Breast epithelium (tissue), 3 donors: ENCODE data around the gene ETV3L.

Source experiments
- CTCF ChIP-seq, 3 donors: fragments of 450-650 bp; IDR thresholded peaks; one replicate each; pipeline ENCODE4 v1.5.1; 2016 to 2017; ENCODE audit warnings: antibody characterized with exemption in 3 of 3, mild to moderate bottlenecking in 3 of 3, moderate library complexity in 3 of 3
- POLR2A ChIP-seq: fragments of 450-650 bp; IDR thresholded peaks from one replicate; pipeline ENCODE4 v1.6.1; 2016; ENCODE audit warnings: antibody characterized with exemption, mild to moderate bottlenecking, moderate library complexity

GRCh38 chr1:157141212-157141855 lies 41.7 kb upstream of the ETV3L start:
- TF ChIP-seq POLR2A (no peak), CTCF (IDR thresholded peaks at IDR 0.05) (no peak)
